NCI-H2171 treated with DMSO at 0.1 percent for 48 hours (cell line): ENCODE measurements around the gene HS3ST3B1.

Experiments used
- DNase-seq: peaks from one replicate; lab custom pipeline; 2025; lab: John Stamatoyannopoulos, UW

Gene HS3ST3B1

GRCh38 chr17:14355556-14355955 is 54.7 kb downstream of the HS3ST3B1 start:
- DNase-seq: no peak

GRCh38 chr17:14359163-14360020 is 58.5 kb downstream of the HS3ST3B1 start:
- DNase-seq: peak; percentile 8

GRCh38 chr17:14360856-14361255 is 60.0 kb downstream of the HS3ST3B1 start:
- DNase-seq: no peak

GRCh38 chr17:14361470-14361869 is 60.6 kb downstream of the HS3ST3B1 start:
- no peak for DNase-seq

GRCh38 chr17:14361945-14362508 is 61.1 kb downstream of the HS3ST3B1 start:
- DNase-seq: no peak

- no peak for DNase-seq
These were observed 65.3 kb downstream of the HS3ST3B1 start for GRCh38 chr17:14366199-14366598.

- DNase-seq: no peak
These were observed 71.6 kb downstream of the HS3ST3B1 start for GRCh38 chr17:14372461-14372860.

GRCh38 chr17:14372905-14373613 is 72.2 kb downstream of the HS3ST3B1 start:
- no peak for DNase-seq

- no peak for DNase-seq
These were observed 72.9 kb downstream of the HS3ST3B1 start for GRCh38 chr17:14373614-14374259.

- no peak for DNase-seq
These were observed 73.4 kb downstream of the HS3ST3B1 start for GRCh38 chr17:14374268-14374667.

- no peak for DNase-seq
These were observed 75.8 kb downstream of the HS3ST3B1 start for GRCh38 chr17:14376666-14377065.

- DNase-seq: no peak
These were observed 80.7 kb downstream of the HS3ST3B1 start for GRCh38 chr17:14381606-14382005.

GRCh38 chr17:14387036-14387435 is 86.2 kb downstream of the HS3ST3B1 start:
- no peak for DNase-seq

- no peak for DNase-seq
These were observed 88.8 kb downstream of the HS3ST3B1 start for GRCh38 chr17:14389681-14390080.

GRCh38 chr17:14393723-14394122 is 92.8 kb downstream of the HS3ST3B1 start:
- DNase-seq: no peak

- DNase-seq: no peak
These were observed 94.4 kb downstream of the HS3ST3B1 start for GRCh38 chr17:14395255-14395654.

GRCh38 chr17:14396547-14396946 is 95.7 kb downstream of the HS3ST3B1 start:
- no peak for DNase-seq

- DNase-seq: no peak
These were observed 97.9 kb downstream of the HS3ST3B1 start for GRCh38 chr17:14398766-14399165.
